Natural killer cell (primary cell): Measurements from ENCODE around the gene SPIN2B. TPM values are rescaled to one million over a fixed set of nuclear protein-coding genes. Genes with fewer than 3 reads are reported as not detected.
"Not testable (repeated sequence)": the region's sequence is repeated elsewhere in the genome, so short reads cannot be mapped to it uniquely, and the experiment has no call there.

Source experiments
- ATAC-seq, 3 donors: fragments of 150-1000 bp in 2 of 3; fragments of 200-7000 bp in 1 of 3; cut with Tn5 transposase; 1 replicate in 1 of 3; 2 replicates in 2 of 3; pipeline ENCODE4 v1.10.0; 2021; ENCODE audit warnings: mild to moderate bottlenecking in 2 of 3, moderate library complexity in 2 of 3
- DNase-seq, 2 donors: peaks; one replicate each; pipeline versions ENCODE4 v3.0.0 to v3.0.0-alpha.2; 2013 to 2021; ENCODE audit warnings: mixed read lengths in 1 of 2
- H3K27ac ChIP-seq: one replicate; pipeline ENCODE4 v1.5.1; 2013; ENCODE audit warnings: mild to moderate bottlenecking, low read length
- H3K27me3 ChIP-seq: one replicate; pipeline ENCODE4 v1.6.1; 2013; ENCODE audit warnings: low read length; ENCODE audit not compliant: control insufficient read depth, insufficient read depth
- H3K36me3 ChIP-seq: one replicate; pipeline ENCODE4 v1.6.1; 2013; ENCODE audit warnings: low read length; ENCODE audit not compliant: control insufficient read depth, insufficient read depth
- H3K4me1 ChIP-seq: one replicate; pipeline ENCODE4 v1.6.1; 2013; ENCODE audit warnings: low read length; ENCODE audit not compliant: control insufficient read depth, insufficient read depth
- H3K4me3 ChIP-seq: one replicate; pipeline ENCODE4 v1.5.1; 2013; ENCODE audit warnings: low read length
- H3K9me3 ChIP-seq: one replicate; pipeline ENCODE4 v1.6.1; 2013; ENCODE audit warnings: low read length; ENCODE audit not compliant: control insufficient read depth, insufficient read depth
- H3K27ac Mint-ChIP-seq, 2 donors: one replicate each; pipeline ENCODE4 v1.8.0; 2022; ENCODE audit warnings: mild to moderate bottlenecking in 2 of 2, mixed read lengths in 2 of 2, moderate library complexity in 1 of 2
- H3K27me3 Mint-ChIP-seq, 2 donors: one replicate each; pipeline ENCODE4 v1.8.0; 2022; ENCODE audit warnings: low read depth in 2 of 2, mixed read lengths in 2 of 2
- H3K36me3 Mint-ChIP-seq: one replicate; pipeline ENCODE4 v1.8.0; 2022; ENCODE audit warnings: mixed read lengths
- H3K4me1 Mint-ChIP-seq, 2 donors: one replicate each; pipeline ENCODE4 v1.8.0; 2022; ENCODE audit warnings: mixed read lengths in 2 of 2
- H3K4me3 Mint-ChIP-seq: one replicate; pipeline ENCODE4 v1.8.0; 2022; ENCODE audit warnings: mild to moderate bottlenecking, moderate library complexity, mixed read lengths
- H3K9me3 Mint-ChIP-seq, 2 donors: one replicate each; pipeline ENCODE4 v1.8.0; 2022; ENCODE audit warnings: mixed read lengths in 2 of 2
- WGBS: methylation state at CpG from one replicate; pipeline ENCODE4 v1.1.7; 2013; ENCODE audit warnings: missing lambda C conversion rate; ENCODE audit not compliant: insufficient coverage; 5-methylcytosine and 5-hydroxymethylcytosine counted together
- intact Hi-C: fragments of 100-400 bp; cut with micrococcal nuclease; formaldehyde crosslinking; loops from one replicate; pipeline ENCODE4 v1.14.2; 2022
- total RNA-seq, 4 donors: library from RNA; stranded (reverse); fragments of 120-200 nt in 1 of 4; gene quantifications; one replicate each; pipeline versions ENCODE4 v1.2.3 to v1.2.4, GENCODE V29; 2013 to 2022
- TF ChIP-seq, protein P1 (sequence below): fragments of 200-600 bp; IDR thresholded peaks from one replicate; pipeline ENCODE4 v1.8.0; 2022; ENCODE audit warnings: antibody characterized with exemption

SPIN2B gene
- total RNA-seq, 3 donors from 2014 or later (not counting 1 experiment from before 2014, with no cell fraction given), result 10.9 to 13.0 (median 11.8) TPM

- Mint-ChIP-seq H3K27me3 (no peaks in the 10 kb centered on the region), H3K27ac (no peak overlapping the region), H3K4me3 (no peak overlapping the region), H3K4me1 (peaks cover 0 to 5% of the 10 kb centered on the region in 2 donors), H3K9me3 (no peaks in the 10 kb centered on the region), H3K36me3 (no peaks in the 10 kb centered on the region)
- H3K4me3 ChIP-seq, result no peak overlapping the region
- H3K36me3 ChIP-seq, result no peaks in the 10 kb centered on the region
- intact Hi-C loops, result no loop called here
- H3K4me1 ChIP-seq, result no peaks in the 10 kb centered on the region
- H3K27me3 ChIP-seq, result no peaks in the 10 kb centered on the region
- H3K27ac ChIP-seq, result no peak overlapping the region
- TF ChIP-seq, protein P1, sequence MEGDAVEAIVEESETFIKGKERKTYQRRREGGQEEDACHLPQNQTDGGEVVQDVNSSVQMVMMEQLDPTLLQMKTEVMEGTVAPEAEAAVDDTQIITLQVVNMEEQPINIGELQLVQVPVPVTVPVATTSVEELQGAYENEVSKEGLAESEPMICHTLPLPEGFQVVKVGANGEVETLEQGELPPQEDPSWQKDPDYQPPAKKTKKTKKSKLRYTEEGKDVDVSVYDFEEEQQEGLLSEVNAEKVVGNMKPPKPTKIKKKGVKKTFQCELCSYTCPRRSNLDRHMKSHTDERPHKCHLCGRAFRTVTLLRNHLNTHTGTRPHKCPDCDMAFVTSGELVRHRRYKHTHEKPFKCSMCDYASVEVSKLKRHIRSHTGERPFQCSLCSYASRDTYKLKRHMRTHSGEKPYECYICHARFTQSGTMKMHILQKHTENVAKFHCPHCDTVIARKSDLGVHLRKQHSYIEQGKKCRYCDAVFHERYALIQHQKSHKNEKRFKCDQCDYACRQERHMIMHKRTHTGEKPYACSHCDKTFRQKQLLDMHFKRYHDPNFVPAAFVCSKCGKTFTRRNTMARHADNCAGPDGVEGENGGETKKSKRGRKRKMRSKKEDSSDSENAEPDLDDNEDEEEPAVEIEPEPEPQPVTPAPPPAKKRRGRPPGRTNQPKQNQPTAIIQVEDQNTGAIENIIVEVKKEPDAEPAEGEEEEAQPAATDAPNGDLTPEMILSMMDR, result no peak
- DNase-seq (no peak), ATAC-seq (no peak)
- H3K9me3 ChIP-seq, result no peaks in the 10 kb centered on the region
- WGBS, result 69% methylated on average over 2 of the region's 3 CpGs
Observed at GRCh38 chrX:57135287-57135686, 13.9 kb upstream of the SPIN2B start.

DNA sequence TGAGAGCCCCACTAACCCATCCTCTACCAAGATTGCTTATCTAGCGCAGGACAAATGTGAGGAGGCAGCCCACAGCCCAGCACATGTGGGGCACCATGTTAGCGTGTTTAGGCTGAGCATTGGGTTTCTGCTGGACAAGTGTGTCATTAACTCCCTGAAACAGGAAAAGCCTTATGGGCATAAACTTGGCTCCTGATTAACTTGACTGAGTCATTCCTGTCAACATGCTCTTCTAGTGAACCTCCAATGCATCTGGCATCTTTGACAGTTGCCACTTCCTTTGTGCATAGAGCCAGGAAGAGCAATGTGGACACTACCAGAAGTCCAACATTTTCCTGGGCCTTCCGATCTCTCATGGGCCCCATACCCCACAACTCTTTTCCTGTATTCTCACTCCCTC is 13.4 kb upstream of the SPIN2B start:
- no peak for DNase-seq
- TF ChIP-seq, protein P1, result no peak
- 93% methylated on average over 3 of the region's 3 CpGs for WGBS

DNA sequence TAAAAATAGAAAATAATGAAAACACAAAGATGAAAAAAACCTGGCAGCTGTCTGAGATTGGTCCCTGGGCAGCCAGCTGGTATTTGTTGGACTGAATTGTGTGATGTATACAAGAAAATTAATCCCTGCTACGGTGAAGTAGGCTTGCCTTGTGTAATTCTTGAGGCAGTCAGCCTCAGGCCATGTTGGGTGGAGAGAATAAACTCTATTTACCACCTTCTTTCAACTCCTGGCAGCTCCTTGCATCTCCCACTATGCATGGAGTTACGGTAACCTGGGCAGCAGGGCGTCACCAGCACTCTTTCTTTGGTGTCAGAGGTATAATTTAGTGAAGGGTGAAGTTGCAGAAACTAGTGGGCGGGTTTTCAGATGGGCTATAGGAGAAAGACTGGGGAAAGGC is 12.4 kb upstream of the SPIN2B start:
- Mint-ChIP-seq H3K4me3 (no peak overlapping the region), H3K27ac (no peak overlapping the region), H3K27me3 (no peaks in the 10 kb centered on the region), H3K36me3 (no peaks in the 10 kb centered on the region), H3K9me3 (no peaks in the 10 kb centered on the region), H3K4me1 (peaks cover 0 to 5% of the 10 kb centered on the region in 2 donors)
- TF ChIP-seq, protein P1, result no peak
- Histone ChIP-seq H3K36me3 (no peaks in the 10 kb centered on the region), H3K27ac (no peak overlapping the region), H3K4me1 (no peaks in the 10 kb centered on the region), H3K4me3 (no peak overlapping the region), H3K9me3 (no peaks in the 10 kb centered on the region), H3K27me3 (no peaks in the 10 kb centered on the region)
- DNase-seq, result no peak
- no peak for ATAC-seq
- 100% methylated on average over 1 of the region's 4 CpGs for WGBS
- intact Hi-C loops, result no loop called here

More for the DNA sequence above, 13.4 kb upstream of the SPIN2B start:
- no peak overlapping the region for H3K4me3 ChIP-seq
- peaks cover 0 to 5% of the 10 kb centered on the region in 2 donors for H3K4me1 Mint-ChIP-seq
- H3K27me3 Mint-ChIP-seq, result no peaks in the 10 kb centered on the region
- no peak overlapping the region for H3K27ac Mint-ChIP-seq
- no peaks in the 10 kb centered on the region for H3K4me1 ChIP-seq
- no peaks in the 10 kb centered on the region for H3K9me3 Mint-ChIP-seq
- ATAC-seq, result no peak
- no peaks in the 10 kb centered on the region for H3K9me3 ChIP-seq
- no peak overlapping the region for H3K27ac ChIP-seq
- no peaks in the 10 kb centered on the region for H3K36me3 ChIP-seq
- intact Hi-C loops, result no loop called here
- no peak overlapping the region for H3K4me3 Mint-ChIP-seq
- H3K36me3 Mint-ChIP-seq, result no peaks in the 10 kb centered on the region
- H3K27me3 ChIP-seq, result no peaks in the 10 kb centered on the region

GRCh38 chrX:57133284-57133683 is 11.9 kb upstream of the SPIN2B start:
- H3K36me3 Mint-ChIP-seq, H3K27ac Mint-ChIP-seq, H3K4me1 Mint-ChIP-seq, H3K27ac ChIP-seq, H3K36me3 ChIP-seq, intact Hi-C loops, H3K27me3 ChIP-seq, H3K9me3 Mint-ChIP-seq, H3K4me3 ChIP-seq, H3K4me3 Mint-ChIP-seq, H3K9me3 ChIP-seq, H3K27me3 Mint-ChIP-seq, ATAC-seq, DNase-seq, H3K4me1 ChIP-seq: not testable (repeated sequence)
- 92% methylated on average over 2 of the region's 4 CpGs for WGBS
